Endothelial cell of umbilical vein (primary cell): ENCODE measurements around the gene RGPD3. TPM values are rescaled to one million over a fixed set of nuclear protein-coding genes. Genes with fewer than 3 reads are reported as not detected.

Experiments
- BruUV-seq: library from RNA; stranded (reverse); fragments of 400-500 nt; replicated peaks from 2 replicates; lab custom pipeline; 2021; lab: Mats Ljungman, UMichigan
- CTCF ChIA-PET: fragments of 300-600, 350-600 bp; sonication (Branson Sonifier 250); formaldehyde crosslinking; loops from one replicate; lab custom pipeline; 2021; ENCODE audit warnings: antibody characterized with exemption, inconsistent platforms; lab: Charles Lee
- POLR2A ChIA-PET: fragments of 300-600, 350-600 bp; sonication (Branson Sonifier 250); formaldehyde crosslinking; loops from one replicate; lab custom pipeline; 2021; ENCODE audit warnings: antibody characterized with exemption, inconsistent platforms; lab: Charles Lee
- DNase-seq: peaks from one replicate; pipeline ENCODE4 v3.0.0-alpha.2; 2011; ENCODE audit warnings: low read depth, low spot score
- FAIRE-seq: peaks from 2 replicates; lab custom pipeline; 2011; peaks lifted over from hg19 to GRCh38; lab: Jason Lieb, UNC
- H2AFZ ChIP-seq: 2 replicates; pipeline ENCODE4 v1.6.0; 2012; ENCODE audit warnings: low read depth, low read length, control low read depth, inconsistent platforms
- H3K27ac ChIP-seq: 2 replicates; pipeline ENCODE4 v1.5.1; 2011; ENCODE audit warnings: low read depth, mild to moderate bottlenecking, control low read depth, low read length, moderate library complexity; ENCODE audit not compliant: insufficient read depth
- H3K27me3 ChIP-seq, 2 experiments: 2 replicates each; pipeline versions ENCODE4 v1.6.0 to v1.6.1; 2011; ENCODE audit warnings: low read length in 2 of 2, mixed read lengths in 1 of 2; ENCODE audit not compliant: control insufficient read depth in 2 of 2, insufficient read depth in 2 of 2
- H3K36me3 ChIP-seq, 2 experiments: 2 replicates in 1 of 2; 3 replicates in 1 of 2; pipeline ENCODE4 v1.5.1; 2011; ENCODE audit warnings: low read length in 2 of 2, mild to moderate bottlenecking in 1 of 2, moderate library complexity in 1 of 2; ENCODE audit not compliant: control insufficient read depth in 2 of 2, insufficient read depth in 2 of 2; ENCODE audit errors: extremely low read depth in 1 of 2
- H3K4me1 ChIP-seq: 3 replicates; pipeline ENCODE4 v1.5.1; 2011; ENCODE audit warnings: mild to moderate bottlenecking, low read length; ENCODE audit not compliant: control insufficient read depth, insufficient read depth; ENCODE audit errors: extremely low read depth
- H3K4me2 ChIP-seq: 2 replicates; pipeline ENCODE4 v1.6.1; 2011; ENCODE audit warnings: low read length, control low read depth, mixed read lengths; ENCODE audit not compliant: insufficient read depth
- H3K4me3 ChIP-seq, 3 experiments: fragments of 200-600 bp in 1 of 3; sonication (generic), shearing (Covaris generic) in 1 of 3; replicated peaks in 1 of 3; 2 replicates each; pipeline ENCODE4 v1.5.1; 2011 to 2016; ENCODE audit warnings: control low read depth in 3 of 3, low read length in 3 of 3, mild to moderate bottlenecking in 2 of 3, inconsistent platforms in 1 of 3, low read depth in 1 of 3, moderate library complexity in 1 of 3; ENCODE audit not compliant: insufficient read depth in 1 of 3
- H3K79me2 ChIP-seq: 2 replicates; pipeline ENCODE4 v1.6.0; 2012; ENCODE audit warnings: low read length, inconsistent platforms; ENCODE audit not compliant: control insufficient read depth, insufficient read depth
- H3K9ac ChIP-seq: replicated peaks from 2 replicates; pipeline ENCODE3; 2011; ENCODE audit warnings: low read length, control low read depth; ENCODE audit not compliant: insufficient read depth; ENCODE audit errors: extremely low read depth
- H3K9me1 ChIP-seq: replicated peaks from 3 replicates; pipeline ENCODE4 v1.6.0; 2011; ENCODE audit warnings: mild to moderate bottlenecking, low read length; ENCODE audit not compliant: control insufficient read depth, insufficient read depth; ENCODE audit errors: extremely low read depth
- H3K9me3 ChIP-seq: replicated peaks from 2 replicates; pipeline ENCODE4 v1.5.1; 2012; ENCODE audit warnings: low read length, inconsistent platforms; ENCODE audit not compliant: control insufficient read depth, insufficient read depth
- H4K20me1 ChIP-seq: replicated peaks from 2 replicates; pipeline ENCODE3; 2011; ENCODE audit warnings: mild to moderate bottlenecking, low read length; ENCODE audit not compliant: control insufficient read depth, insufficient read depth; ENCODE audit errors: extremely low read depth
- CTCF ChIP-seq, 2 donors: IDR thresholded peaks; 1 replicate in 1 of 2; 2 replicates in 1 of 2; pipeline ENCODE4 v1.5.1; 2011; ENCODE audit warnings: low read length in 2 of 2, mild to moderate bottlenecking in 2 of 2, moderate library complexity in 2 of 2, control low read depth in 1 of 2, inconsistent platforms in 1 of 2, low read depth in 1 of 2; ENCODE audit not compliant: insufficient read depth in 1 of 2; ENCODE audit errors: extremely low read depth in 1 of 2
- EZH2 ChIP-seq: IDR thresholded peaks from 2 replicates; pipeline ENCODE4 v1.6.1; 2012; ENCODE audit warnings: borderline replicate concordance, low read depth, mild to moderate bottlenecking, moderate library complexity, low read length, inconsistent platforms; ENCODE audit not compliant: severe bottlenecking
- FOS ChIP-seq: IDR thresholded peaks from 2 replicates; pipeline ENCODE4 v1.6.1; 2011; ENCODE audit warnings: mild to moderate bottlenecking, low read length, moderate library complexity, borderline replicate concordance; ENCODE audit not compliant: insufficient read depth
- GATA2 ChIP-seq: IDR thresholded peaks from 2 replicates; pipeline ENCODE4 v1.7.0; 2011; ENCODE audit warnings: low read depth, mild to moderate bottlenecking, moderate library complexity, mixed read lengths, low read length; ENCODE audit not compliant: insufficient read length, insufficient read depth
- JUN ChIP-seq: IDR thresholded peaks from 2 replicates; pipeline ENCODE4 v1.6.1; 2011; ENCODE audit warnings: borderline replicate concordance, low read depth; ENCODE audit not compliant: insufficient read length, insufficient read depth
- MAX ChIP-seq: IDR thresholded peaks from 2 replicates; pipeline ENCODE4 v1.6.1; 2011; ENCODE audit not compliant: insufficient read depth, insufficient read length
- MYC ChIP-seq: IDR thresholded peaks from one replicate; pipeline ENCODE4 v1.6.1; 2011; ENCODE audit warnings: mild to moderate bottlenecking, low read depth, low read length
- POLR2A ChIP-seq: IDR thresholded peaks from 2 replicates; pipeline ENCODE4 v1.6.1; 2012; ENCODE audit warnings: low read depth, mild to moderate bottlenecking, control low read depth, low read length
- POLR2AphosphoS5 ChIP-seq: IDR thresholded peaks from 2 replicates; pipeline ENCODE4 v1.6.1; 2012; ENCODE audit warnings: low read depth, mild to moderate bottlenecking, control low read depth, low read length, moderate library complexity; ENCODE audit not compliant: insufficient read depth
- dilution Hi-C: fragments of 300-500 bp; cut with MboI; formaldehyde crosslinking; loops from one replicate; pipeline ENCODE4 v1.15.0; 2019; ENCODE audit warnings: low sequenced_read_pairs; ENCODE audit not compliant: extremely low pct_ligation_motif_present
- intact Hi-C: fragments of 100-400 bp; cut with micrococcal nuclease; formaldehyde crosslinking; loops from one replicate; pipeline ENCODE4 v1.10.0; 2022
- polyA plus RNA-seq, 4 experiments: library from polyadenylated mRNA; depleted of rRNA in 3 of 4; stranded (reverse) in 3 of 4; unstranded in 1 of 4; fragments of >200 nt; gene quantifications; 2 replicates each; pipeline versions ENCODE4 v1.2.1 to v1.2.3, GENCODE V29; 2011 to 2012; ENCODE audit warnings: missing spikeins in 1 of 4
- total RNA-seq: library from RNA; stranded (reverse); gene quantifications from 2 replicates; pipeline ENCODE4 v1.2.3, GENCODE V29; 2021

RGPD3 gene
- total and polyA plus RNA-seq, 2 donors (not counting 3 experiments of a cell fraction or from before 2014, with no cell fraction given), result 0.04 TPM; not detected in 1

DNA sequence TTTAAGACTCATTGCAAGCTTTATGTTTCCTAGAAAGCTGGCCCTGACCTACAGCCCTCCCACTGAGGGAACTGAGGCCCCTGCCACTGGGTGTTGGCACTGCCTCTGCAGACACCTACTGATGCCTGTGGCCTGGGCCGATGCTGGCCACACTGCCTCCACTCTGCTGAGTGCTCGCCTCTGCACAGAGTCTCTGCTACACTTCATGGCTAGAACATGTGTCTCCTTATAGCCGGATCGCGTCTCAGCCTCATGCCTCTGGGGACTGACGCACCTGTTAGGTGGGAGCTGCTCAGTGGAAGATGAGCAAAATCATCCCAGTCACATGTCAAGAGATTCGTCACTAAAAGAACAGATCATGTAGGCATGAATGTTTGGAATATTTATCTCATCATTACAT, 108.7 kb downstream of the RGPD3 start:
- no peaks in the 10 kb centered on the region for H3K27me3 ChIP-seq
- FAIRE-seq, result no peak
- no peak overlapping the region for H3K9ac ChIP-seq
- no peak overlapping the region for H3K4me2 ChIP-seq
- no TSS peak for BruUV-seq
- ChIA-PET CTCF (no interaction called here), POLR2A (no interaction called here)
- no peak overlapping the region for H3K4me3 ChIP-seq
- H3K9me1 ChIP-seq, result no peaks in the 10 kb centered on the region
- H2AFZ ChIP-seq, result no peak overlapping the region
- H3K4me1 ChIP-seq, result no peaks in the 10 kb centered on the region
- no peaks in the 10 kb centered on the region for H3K79me2 ChIP-seq
- dilution Hi-C loops, result no loop called here
- H3K27ac ChIP-seq, result no peak overlapping the region
- intact Hi-C loops, result no loop called here
- TF ChIP-seq EZH2, result no peak
- H3K36me3 ChIP-seq, result no peaks in the 10 kb centered on the region
- DNase-seq, result no peak
- H3K9me3 ChIP-seq, result no peaks in the 10 kb centered on the region
- H4K20me1 ChIP-seq, result no peaks in the 10 kb centered on the region

DNA sequence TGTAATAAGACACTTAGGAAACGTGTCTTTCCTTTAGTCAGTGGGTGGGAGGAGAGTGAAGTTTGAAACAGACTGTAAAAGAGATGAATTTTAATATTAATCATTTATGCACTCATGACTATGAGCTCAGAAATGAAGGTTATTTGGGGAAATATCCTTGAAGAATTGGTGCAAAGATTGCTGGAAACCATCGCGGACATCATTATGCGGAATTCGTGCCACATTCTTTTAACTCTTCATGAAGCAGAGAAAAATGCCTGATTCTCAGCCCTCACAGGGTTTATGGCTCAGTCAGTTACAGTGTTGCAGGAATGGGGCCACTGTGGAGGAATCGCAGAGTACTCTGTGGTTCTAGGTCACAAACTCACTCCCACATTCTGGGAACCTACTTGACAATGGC, 109.7 kb downstream of the RGPD3 start:
- H3K27ac ChIP-seq, result no peak overlapping the region
- DNase-seq (no peak), FAIRE-seq (no peak)
- BruUV-seq, result no TSS peak
- no peaks in the 10 kb centered on the region for H3K9me3 ChIP-seq
- no peak overlapping the region for H3K4me2 ChIP-seq
- CTCF ChIA-PET, result no interaction called here
- H4K20me1 ChIP-seq, result no peaks in the 10 kb centered on the region
- dilution Hi-C loops, result no loop called here
- POLR2A ChIA-PET, result no interaction called here
- no peak overlapping the region for H2AFZ ChIP-seq
- H3K27me3 ChIP-seq, result no peaks in the 10 kb centered on the region
- H3K79me2 ChIP-seq, result no peaks in the 10 kb centered on the region
- no peaks in the 10 kb centered on the region for H3K4me1 ChIP-seq
- no peak for TF ChIP-seq JUN
- no peak for TF ChIP-seq GATA2
- no peak for TF ChIP-seq MYC
- no peak for TF ChIP-seq POLR2A
- TF ChIP-seq CTCF (IDR thresholded peaks at IDR 0.05; ENCODE audit: extremely low read depth in 1 of 2, insufficient read depth in 1 of 2, low read depth in 1 of 2, low read length in 2 of 2), result no peak
- TF ChIP-seq POLR2AphosphoS5, result no peak
- TF ChIP-seq EZH2, result no peak
- no peak for TF ChIP-seq MAX
- TF ChIP-seq FOS, result no peak
- no peak overlapping the region for H3K4me3 ChIP-seq
- intact Hi-C loops, result no loop called here
- H3K9ac ChIP-seq, result no peak overlapping the region
- no peaks in the 10 kb centered on the region for H3K9me1 ChIP-seq
- H3K36me3 ChIP-seq, result no peaks in the 10 kb centered on the region
